ENCODE results near the gene DOLPP1.
A peak's percentile ranks its signal among the peaks of the same experiment; 100 is the strongest.

DOLPP1 gene

DNA sequence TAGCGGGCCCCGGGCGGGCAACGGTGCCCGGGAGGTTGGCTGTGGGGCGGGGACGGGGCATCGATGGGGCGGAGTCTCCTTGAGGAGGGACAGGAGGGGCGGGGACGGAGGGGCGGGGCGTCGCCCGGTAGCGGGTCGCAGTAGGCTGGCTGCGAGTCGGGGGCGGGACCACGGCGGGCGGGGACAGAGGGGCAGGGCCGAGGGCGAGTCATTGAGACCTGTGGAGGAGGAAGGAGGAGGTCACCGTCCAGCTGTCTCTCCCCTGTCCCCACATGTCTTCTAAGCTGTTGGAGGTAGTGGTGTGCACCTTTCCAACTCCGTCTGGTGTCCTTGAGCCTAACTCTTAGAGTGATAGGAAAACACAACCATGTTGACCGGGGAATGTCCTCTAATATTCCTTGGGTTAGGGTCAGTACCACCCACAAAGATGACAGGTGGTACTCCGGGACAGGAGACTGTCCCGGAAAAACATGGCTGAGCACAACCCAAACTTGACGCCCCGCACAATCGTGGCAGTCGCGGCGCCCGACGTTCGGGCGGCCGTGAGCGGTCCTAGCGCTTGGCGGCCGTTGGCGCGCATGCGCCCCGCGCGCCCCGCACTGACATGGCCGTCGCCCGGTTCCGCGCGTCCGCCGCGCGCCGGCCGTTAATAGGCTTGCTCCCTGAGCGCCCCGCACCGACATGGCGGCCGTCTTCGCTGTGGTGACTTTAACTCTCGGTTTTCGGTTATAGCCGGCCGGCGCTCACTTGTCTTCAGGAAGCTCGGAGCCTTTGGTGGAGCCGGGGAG is 30.0 kb downstream of the DOLPP1 start, which contains the start of the genes CRAT and PTPA (continued):
- TF ChIP-seq, protein P1, sequence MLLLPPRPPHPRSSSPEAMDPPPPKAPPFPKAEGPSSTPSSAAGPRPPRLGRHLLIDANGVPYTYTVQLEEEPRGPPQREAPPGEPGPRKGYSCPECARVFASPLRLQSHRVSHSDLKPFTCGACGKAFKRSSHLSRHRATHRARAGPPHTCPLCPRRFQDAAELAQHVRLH (tag by site-specific recombination; IDR thresholded peaks at IDR 0.05) = 0 out of 2 replicates have a peak, but pooled peaks have one; percentile 10
- no peak for TF ChIP-seq ZNF335 (tag by site-specific recombination; conservative IDR thresholded peaks at IDR 0.05)
- peak; percentile 41 for TF ChIP-seq ZNF629 (tag by site-specific recombination; IDR thresholded peaks at IDR 0.05)
- peak; percentile 54; the same call in 1 of the 2 replicates for TF ChIP-seq ZNF394 (tag by site-specific recombination; IDR thresholded peaks at IDR 0.05; ENCODE audit: borderline replicate concordance)
- TF ChIP-seq, protein P2, sequence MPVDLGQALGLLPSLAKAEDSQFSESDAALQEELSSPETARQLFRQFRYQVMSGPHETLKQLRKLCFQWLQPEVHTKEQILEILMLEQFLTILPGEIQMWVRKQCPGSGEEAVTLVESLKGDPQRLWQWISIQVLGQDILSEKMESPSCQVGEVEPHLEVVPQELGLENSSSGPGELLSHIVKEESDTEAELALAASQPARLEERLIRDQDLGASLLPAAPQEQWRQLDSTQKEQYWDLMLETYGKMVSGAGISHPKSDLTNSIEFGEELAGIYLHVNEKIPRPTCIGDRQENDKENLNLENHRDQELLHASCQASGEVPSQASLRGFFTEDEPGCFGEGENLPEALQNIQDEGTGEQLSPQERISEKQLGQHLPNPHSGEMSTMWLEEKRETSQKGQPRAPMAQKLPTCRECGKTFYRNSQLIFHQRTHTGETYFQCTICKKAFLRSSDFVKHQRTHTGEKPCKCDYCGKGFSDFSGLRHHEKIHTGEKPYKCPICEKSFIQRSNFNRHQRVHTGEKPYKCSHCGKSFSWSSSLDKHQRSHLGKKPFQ (tag by site-specific recombination; IDR thresholded peaks at IDR 0.05) = no peak
- TF ChIP-seq, protein P3, sequence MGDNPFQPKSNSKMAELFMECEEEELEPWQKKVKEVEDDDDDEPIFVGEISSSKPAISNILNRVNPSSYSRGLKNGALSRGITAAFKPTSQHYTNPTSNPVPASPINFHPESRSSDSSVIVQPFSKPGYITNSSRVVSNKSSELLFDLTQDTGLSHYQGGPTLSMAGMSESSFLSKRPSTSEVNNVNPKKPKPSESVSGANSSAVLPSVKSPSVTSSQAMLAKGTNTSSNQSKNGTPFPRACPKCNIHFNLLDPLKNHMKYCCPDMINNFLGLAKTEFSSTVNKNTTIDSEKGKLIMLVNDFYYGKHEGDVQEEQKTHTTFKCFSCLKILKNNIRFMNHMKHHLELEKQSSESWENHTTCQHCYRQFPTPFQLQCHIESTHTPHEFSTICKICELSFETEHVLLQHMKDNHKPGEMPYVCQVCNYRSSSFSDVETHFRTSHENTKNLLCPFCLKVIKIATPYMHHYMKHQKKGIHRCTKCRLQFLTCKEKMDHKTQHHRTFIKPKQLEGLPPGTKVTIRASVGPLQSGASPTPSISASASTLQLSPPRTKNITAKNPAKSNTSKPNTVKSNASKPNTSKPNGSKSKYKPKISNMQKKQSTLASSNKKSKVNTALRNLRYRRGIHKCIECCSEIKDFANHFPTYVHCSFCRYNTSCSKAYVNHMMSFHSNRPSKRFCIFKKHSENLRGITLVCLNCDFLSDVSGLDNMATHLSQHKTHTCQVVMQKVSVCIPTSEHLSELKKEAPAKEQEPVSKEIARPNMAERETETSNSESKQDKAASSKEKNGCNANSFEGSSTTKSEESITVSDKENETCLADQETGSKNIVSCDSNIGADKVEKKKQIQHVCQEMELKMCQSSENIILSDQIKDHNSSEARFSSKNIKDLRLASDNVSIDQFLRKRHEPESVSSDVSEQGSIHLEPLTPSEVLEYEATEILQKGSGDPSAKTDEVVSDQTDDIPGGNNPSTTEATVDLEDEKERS (tag by site-specific recombination; IDR thresholded peaks at IDR 0.05) = no peak
- TF ChIP-seq PRDM1 (tag by site-specific recombination; IDR thresholded peaks at IDR 0.05) = no peak
- TF ChIP-seq, protein P4, sequence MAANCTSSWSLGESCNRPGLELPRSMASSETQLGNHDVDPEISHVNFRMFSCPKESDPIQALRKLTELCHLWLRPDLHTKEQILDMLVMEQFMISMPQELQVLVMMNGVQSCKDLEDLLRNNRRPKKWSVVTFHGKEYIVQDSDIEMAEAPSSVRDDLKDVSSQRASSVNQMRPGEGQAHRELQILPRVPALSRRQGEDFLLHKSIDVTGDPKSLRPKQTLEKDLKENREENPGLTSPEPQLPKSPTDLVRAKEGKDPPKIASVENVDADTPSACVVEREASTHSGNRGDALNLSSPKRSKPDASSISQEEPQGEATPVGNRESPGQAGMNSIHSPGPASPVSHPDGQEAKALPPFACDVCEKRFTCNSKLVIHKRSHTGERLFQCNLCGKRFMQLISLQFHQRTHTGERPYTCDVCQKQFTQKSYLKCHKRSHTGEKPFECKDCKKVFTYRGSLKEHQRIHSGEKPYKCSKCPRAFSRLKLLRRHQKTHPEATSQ (tag by site-specific recombination; IDR thresholded peaks at IDR 0.05) = peak; percentile 96
- no peak for TF ChIP-seq HOXD13 (CRISPR knock-in tag; IDR thresholded peaks at IDR 0.05; ENCODE audit: borderline replicate concordance)
- TF ChIP-seq ZNF292 (tag by site-specific recombination; IDR thresholded peaks at IDR 0.05; ENCODE audit: borderline replicate concordance, low read depth) = no peak
- peak; percentile 72 for TF ChIP-seq ZEB2 (tag by site-specific recombination; IDR thresholded peaks at IDR 0.05)
- no peak for TF ChIP-seq ZNF157 (tag by site-specific recombination; IDR thresholded peaks at IDR 0.05)
- TF ChIP-seq, protein P5, sequence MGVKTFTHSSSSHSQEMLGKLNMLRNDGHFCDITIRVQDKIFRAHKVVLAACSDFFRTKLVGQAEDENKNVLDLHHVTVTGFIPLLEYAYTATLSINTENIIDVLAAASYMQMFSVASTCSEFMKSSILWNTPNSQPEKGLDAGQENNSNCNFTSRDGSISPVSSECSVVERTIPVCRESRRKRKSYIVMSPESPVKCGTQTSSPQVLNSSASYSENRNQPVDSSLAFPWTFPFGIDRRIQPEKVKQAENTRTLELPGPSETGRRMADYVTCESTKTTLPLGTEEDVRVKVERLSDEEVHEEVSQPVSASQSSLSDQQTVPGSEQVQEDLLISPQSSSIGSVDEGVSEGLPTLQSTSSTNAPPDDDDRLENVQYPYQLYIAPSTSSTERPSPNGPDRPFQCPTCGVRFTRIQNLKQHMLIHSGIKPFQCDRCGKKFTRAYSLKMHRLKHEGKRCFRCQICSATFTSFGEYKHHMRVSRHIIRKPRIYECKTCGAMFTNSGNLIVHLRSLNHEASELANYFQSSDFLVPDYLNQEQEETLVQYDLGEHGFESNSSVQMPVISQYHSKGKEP (tag by site-specific recombination; IDR thresholded peaks at IDR 0.05) = 0 out of 2 replicates have a peak, but pooled peaks have one; percentile 20
- TF ChIP-seq, protein P6, sequence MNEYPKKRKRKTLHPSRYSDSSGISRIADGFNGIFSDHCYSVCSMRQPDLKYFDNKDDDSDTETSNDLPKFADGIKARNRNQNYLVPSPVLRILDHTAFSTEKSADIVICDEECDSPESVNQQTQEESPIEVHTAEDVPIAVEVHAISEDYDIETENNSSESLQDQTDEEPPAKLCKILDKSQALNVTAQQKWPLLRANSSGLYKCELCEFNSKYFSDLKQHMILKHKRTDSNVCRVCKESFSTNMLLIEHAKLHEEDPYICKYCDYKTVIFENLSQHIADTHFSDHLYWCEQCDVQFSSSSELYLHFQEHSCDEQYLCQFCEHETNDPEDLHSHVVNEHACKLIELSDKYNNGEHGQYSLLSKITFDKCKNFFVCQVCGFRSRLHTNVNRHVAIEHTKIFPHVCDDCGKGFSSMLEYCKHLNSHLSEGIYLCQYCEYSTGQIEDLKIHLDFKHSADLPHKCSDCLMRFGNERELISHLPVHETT (tag by site-specific recombination; IDR thresholded peaks at IDR 0.05) = no peak
- TF ChIP-seq REPIN1 (tag by site-specific recombination; IDR thresholded peaks at IDR 0.05; ENCODE audit: low read depth) = peak; percentile 81; the same call in 1 of the 2 replicates
- TF ChIP-seq, protein P7, sequence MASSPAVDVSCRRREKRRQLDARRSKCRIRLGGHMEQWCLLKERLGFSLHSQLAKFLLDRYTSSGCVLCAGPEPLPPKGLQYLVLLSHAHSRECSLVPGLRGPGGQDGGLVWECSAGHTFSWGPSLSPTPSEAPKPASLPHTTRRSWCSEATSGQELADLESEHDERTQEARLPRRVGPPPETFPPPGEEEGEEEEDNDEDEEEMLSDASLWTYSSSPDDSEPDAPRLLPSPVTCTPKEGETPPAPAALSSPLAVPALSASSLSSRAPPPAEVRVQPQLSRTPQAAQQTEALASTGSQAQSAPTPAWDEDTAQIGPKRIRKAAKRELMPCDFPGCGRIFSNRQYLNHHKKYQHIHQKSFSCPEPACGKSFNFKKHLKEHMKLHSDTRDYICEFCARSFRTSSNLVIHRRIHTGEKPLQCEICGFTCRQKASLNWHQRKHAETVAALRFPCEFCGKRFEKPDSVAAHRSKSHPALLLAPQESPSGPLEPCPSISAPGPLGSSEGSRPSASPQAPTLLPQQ (tag by site-specific recombination; IDR thresholded peaks at IDR 0.05) = peak; percentile 58; the same call in 1 of the 2 replicates
- no peak for TF ChIP-seq ZNF701 (tag by site-specific recombination; IDR thresholded peaks at IDR 0.05)
- TF ChIP-seq, protein P8, sequence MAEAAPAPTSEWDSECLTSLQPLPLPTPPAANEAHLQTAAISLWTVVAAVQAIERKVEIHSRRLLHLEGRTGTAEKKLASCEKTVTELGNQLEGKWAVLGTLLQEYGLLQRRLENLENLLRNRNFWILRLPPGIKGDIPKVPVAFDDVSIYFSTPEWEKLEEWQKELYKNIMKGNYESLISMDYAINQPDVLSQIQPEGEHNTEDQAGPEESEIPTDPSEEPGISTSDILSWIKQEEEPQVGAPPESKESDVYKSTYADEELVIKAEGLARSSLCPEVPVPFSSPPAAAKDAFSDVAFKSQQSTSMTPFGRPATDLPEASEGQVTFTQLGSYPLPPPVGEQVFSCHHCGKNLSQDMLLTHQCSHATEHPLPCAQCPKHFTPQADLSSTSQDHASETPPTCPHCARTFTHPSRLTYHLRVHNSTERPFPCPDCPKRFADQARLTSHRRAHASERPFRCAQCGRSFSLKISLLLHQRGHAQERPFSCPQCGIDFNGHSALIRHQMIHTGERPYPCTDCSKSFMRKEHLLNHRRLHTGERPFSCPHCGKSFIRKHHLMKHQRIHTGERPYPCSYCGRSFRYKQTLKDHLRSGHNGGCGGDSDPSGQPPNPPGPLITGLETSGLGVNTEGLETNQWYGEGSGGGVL (tag by site-specific recombination; IDR thresholded peaks at IDR 0.05) = no peak
- no peak; the same call in 1 of the 2 replicates for TF ChIP-seq MYNN (tag by site-specific recombination; IDR thresholded peaks at IDR 0.05; ENCODE audit: borderline replicate concordance)
- TF ChIP-seq ZNF2 (tag by site-specific recombination; IDR thresholded peaks at IDR 0.05) = peak; percentile 60
- no peak for TF ChIP-seq ZNF416 (tag by site-specific recombination; IDR thresholded peaks at IDR 0.05)
- TF ChIP-seq, protein P9, sequence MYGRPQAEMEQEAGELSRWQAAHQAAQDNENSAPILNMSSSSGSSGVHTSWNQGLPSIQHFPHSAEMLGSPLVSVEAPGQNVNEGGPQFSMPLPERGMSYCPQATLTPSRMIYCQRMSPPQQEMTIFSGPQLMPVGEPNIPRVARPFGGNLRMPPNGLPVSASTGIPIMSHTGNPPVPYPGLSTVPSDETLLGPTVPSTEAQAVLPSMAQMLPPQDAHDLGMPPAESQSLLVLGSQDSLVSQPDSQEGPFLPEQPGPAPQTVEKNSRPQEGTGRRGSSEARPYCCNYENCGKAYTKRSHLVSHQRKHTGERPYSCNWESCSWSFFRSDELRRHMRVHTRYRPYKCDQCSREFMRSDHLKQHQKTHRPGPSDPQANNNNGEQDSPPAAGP (tag by site-specific recombination; IDR thresholded peaks at IDR 0.05) = peak; percentile 79
- TF ChIP-seq ZNF175 (tag by site-specific recombination; IDR thresholded peaks at IDR 0.05) = no peak
- no peak for TF ChIP-seq ZNF138 (tag by site-specific recombination; IDR thresholded peaks at IDR 0.05; ENCODE audit: borderline replicate concordance)

Measured in HEK293 (cell line).